Ovary (tissue), 3 donors: ENCODE data around the gene ZCCHC17.

Source experiments
- CTCF ChIP-seq, 3 donors: fragments of 450-650 bp in 2 of 3; fragments of 200-600 bp in 1 of 3; IDR thresholded peaks; one replicate each; pipeline versions ENCODE4 v1.5.1 to v1.8.0; 2016 to 2022; ENCODE audit warnings: antibody characterized with exemption in 3 of 3, mild to moderate bottlenecking in 1 of 3
- POLR2A ChIP-seq: fragments of 450-650 bp; IDR thresholded peaks from one replicate; pipeline ENCODE4 v1.6.1; 2017; ENCODE audit warnings: antibody characterized with exemption, mild to moderate bottlenecking, moderate library complexity
- donor health status: DM: no; HTN: no; CAD: no.

- TF ChIP-seq CTCF (IDR thresholded peaks at IDR 0.05) (no peak), POLR2A (no peak)
Observed at GRCh38 chr1:31400393-31400792, 103.6 kb downstream of the ZCCHC17 start.
